ENCODE measurements around the gene ARHGEF7.

The ARHGEF7 gene

GRCh38 chr13:111110054-111110453 lies 5.1 kb upstream of the ARHGEF7 start:
- no peak for DNase-seq (ENCODE audit: low spot score)

DNA sequence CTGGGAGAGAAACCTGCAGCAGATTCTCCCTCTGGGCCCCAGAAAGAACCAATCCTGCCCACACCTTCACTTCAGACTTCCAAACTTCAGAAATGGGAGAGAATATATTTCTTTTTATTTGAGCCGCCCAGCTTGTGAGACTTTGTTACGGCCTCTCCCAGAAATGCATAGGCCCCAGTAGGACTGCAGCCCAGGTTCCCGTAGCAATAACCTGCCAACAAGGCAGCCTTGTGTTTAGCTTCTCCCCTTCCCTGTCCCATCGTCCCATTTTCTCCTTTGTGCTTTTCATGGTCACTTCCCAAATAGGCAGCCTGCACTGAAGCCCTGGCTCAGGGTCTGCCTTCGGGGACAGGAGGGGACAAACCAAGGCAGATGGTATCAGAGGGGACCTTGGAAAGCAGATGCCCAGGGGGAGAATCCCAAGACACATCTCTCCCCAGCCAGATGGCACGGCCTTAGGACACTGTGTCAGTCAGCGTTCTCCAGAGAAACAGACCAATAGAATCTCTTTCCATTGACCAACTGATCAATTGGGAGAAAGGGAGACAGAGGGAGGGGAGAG lies 3.7 kb upstream of the ARHGEF7 start:
- DNase-seq (ENCODE audit: low spot score), result no peak

GRCh38 chr13:111112196-111112595 lies 2.9 kb upstream of the ARHGEF7 start:
- no peak for DNase-seq (ENCODE audit: low spot score)

GRCh38 chr13:111114362-111115060 lies 599 bp upstream of the ARHGEF7 start:
- DNase-seq (ENCODE audit: low spot score), result peak; percentile 21

DNA sequence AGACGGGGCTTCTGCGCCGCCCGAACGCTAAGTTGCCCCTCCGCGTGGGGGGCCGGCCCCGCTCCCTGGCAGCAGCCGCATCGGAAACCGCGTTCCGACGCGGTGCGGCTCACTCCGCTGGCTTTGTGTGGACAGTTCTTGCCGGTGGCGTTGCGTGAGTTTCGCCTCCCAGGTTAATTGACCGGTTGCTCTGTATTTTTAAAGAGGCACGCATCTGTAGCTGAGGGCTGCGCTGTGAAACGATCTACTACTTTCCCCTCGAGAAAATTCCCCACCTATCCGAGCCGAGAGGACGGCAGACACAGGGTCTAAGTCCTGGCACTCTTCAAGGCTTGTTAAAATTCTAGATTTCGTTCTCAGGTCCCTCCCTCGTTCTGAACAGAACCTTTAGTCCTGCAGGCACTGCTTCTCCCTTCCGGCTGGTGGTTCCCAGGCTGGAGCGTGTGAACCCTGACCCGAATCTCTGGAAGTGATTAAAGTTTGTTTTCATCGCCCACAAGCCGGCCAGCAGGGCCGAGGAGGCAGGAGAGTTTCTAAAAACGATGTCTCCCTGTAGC lies 933 bp downstream of the ARHGEF7 start:
- no peak for DNase-seq (ENCODE audit: low spot score)

- no peak for DNase-seq (ENCODE audit: low spot score)
These were observed 1.7 kb downstream of the ARHGEF7 start for GRCh38 chr13:111116856-111117255.

GRCh38 chr13:111117289-111117688 lies 2.2 kb downstream of the ARHGEF7 start:
- DNase-seq (ENCODE audit: low spot score), result no peak

DNA sequence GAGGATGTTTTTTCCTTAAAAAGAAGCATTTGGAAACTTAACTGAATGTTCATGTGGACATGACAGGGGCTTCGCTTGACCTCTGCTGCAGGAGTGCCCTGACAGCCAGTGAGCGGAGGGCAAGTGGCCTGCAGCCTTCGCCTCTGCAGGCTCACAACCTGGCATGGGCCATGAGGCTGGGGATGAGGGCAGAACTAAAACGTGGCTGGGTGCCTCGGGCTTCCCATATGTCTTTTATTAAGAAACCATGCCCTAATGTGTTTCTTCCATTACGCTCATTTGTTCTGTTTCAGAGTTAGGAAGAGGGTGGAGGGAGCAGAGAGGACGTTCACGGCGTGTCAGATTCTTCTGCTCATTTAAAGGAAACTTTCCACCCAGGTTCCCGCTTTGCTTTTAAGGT lies 2.9 kb downstream of the ARHGEF7 start:
- DNase-seq (ENCODE audit: low spot score), result no peak

GRCh38 chr13:111118898-111119607 lies 3.9 kb downstream of the ARHGEF7 start:
- DNase-seq (ENCODE audit: low spot score), result no peak

DNA sequence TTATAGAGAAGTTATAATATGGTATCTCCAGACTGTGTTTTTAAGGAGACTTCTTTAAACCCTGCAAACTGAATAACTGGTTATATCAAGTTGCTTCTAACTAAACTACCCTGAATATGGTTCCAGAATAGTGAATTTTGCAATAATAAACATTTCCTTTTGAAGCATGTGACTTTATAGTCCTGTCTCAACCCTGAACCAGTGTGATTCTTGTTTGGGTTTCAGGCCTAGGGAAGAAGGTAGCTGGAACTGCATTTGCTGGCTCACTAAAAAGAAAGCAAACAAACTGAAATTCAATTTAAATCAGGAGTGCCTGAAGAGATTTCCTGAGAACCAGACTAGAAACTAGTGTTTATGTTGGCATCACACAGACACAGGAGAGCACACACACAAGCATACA lies 4.9 kb downstream of the ARHGEF7 start:
- no peak for DNase-seq (ENCODE audit: low spot score)

GRCh38 chr13:111120422-111120821 lies 5.3 kb downstream of the ARHGEF7 start:
- DNase-seq (ENCODE audit: low spot score), result no peak

DNA sequence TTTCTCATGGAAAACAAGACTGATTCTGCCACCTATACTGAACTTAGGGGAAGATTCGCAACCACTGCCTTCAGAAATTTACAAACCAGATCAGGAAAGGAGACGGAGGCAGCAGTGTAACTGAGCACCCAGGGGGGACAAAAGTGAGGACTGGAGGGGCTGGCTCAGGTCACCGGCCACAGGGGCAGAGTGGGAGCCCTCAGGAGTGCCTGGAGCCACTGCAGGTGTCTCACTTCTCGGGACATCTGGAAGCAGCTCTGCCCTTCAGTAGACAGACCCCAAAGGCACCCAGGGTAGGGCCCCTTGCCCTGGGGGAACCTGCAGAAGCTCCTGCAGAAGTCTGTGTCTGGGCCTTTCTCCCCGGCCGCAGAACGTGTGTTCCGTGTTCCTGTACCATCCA lies 5.8 kb downstream of the ARHGEF7 start:
- no peak for DNase-seq (ENCODE audit: low spot score)

- DNase-seq (ENCODE audit: low spot score), result no peak
These were observed 6.4 kb downstream of the ARHGEF7 start for GRCh38 chr13:111121506-111121905.

DNA sequence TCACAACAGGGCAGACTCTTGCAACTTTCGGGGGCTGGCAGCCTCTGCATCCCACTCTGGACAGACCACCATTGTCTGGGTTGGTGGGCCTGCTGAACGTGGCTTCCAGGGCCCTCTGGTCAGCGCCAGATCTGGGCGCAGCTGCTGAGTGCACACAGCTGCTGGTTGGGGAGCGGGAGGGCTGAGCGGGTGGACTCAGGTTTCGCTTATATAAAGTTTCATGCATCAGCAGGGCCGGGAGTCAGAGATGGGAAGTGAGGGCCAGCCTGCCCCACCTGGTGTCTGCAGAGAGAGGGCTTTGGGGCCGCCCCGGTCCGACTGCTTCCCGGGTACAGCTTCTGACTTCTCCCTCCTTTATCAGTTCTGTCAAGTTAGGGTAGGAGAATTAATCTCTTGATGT lies 6.9 kb downstream of the ARHGEF7 start:
- DNase-seq (ENCODE audit: low spot score), result no peak

DNA sequence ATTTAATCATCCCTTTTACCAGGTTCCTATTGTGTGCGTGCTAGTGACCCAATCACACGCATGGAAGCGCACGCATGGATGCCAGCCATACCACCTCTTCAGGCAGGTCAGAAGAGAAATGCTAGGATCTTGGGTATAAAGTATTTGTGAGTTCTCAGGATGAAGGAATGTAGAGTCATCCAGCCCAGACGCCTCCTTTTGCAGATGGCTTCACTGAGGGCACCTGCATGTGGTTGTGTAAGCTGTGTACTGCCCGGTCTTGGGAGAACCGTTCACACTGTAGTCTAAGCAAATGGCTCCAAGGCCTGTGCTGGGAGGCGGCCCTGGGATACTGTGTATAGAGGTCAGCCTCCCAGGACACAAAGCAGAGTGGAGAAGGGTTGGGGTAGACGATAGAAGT lies 7.5 kb downstream of the ARHGEF7 start:
- no peak for DNase-seq (ENCODE audit: low spot score)

GRCh38 chr13:111123221-111123620 lies 8.1 kb downstream of the ARHGEF7 start:
- no peak for DNase-seq (ENCODE audit: low spot score)

DNA sequence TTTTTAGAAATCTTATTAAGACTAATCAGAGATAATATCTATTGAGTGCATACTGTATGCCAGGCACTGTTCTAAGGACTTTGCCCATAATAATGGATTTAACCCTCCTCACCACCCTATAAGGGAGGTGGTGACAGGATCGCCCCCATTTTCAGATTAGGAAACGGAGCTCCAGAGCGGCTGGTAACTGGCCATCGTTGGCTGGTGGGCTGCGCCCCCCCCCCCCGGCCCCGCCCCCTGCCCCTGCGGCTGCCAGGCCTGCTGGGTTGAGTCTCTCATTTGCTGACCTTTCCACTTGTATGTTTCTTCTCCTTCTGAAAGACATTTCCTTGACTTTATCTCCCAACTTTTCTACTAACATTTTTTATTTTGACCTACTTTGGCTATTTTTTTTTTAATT lies 8.5 kb downstream of the ARHGEF7 start:
- no peak for DNase-seq (ENCODE audit: low spot score)

DNA sequence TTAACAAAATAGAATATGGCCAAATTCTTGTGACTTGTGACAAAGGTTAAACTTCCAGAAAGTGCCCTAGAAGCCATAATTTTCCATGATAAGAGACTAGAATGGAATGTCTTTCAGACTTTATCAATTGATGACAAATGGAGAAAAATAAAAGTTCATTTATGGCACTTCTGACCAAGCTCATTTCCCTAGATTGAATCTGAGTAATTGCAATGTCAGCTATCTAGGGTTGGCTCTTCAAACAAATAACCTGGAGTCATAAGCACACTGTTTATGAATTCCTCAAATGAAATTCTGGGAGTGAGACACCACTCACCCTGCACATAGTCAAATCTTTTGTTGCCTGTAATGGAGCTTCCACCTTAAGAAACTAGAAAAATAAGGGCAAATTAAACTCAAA lies 11.4 kb downstream of the ARHGEF7 start:
- DNase-seq (ENCODE audit: low spot score), result no peak

DNA sequence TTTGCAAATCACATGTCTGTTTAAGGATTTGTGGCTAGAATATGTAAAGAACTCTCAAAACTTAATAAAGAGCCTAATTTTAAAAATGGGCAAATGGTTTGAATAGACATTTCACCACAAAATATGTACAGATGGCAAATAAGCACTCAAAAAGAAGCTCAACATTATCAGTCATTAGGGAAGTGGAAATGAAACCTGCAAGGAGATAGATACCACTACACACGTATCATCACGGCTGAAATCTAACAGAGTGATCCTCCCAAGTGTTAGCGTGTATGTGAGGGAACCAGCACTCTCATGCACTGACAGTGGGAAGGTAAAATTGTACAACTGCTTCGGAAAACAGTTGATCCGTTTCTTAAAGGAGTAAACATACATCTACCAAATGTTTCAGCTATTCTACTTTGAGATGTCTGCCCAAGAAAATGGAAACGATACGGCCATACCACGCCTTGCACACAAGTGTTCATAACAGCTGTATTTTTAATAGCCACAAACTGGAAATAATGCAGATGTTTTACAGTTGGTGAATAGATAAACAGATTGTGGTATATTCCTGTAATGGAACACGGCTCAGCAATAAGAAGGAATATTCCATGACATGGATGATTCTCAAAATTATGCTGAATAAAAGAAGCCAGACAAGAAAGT lies 14.5 kb downstream of the ARHGEF7 start:
- no peak for DNase-seq (ENCODE audit: low spot score)

- no peak for DNase-seq (ENCODE audit: low spot score)
These were observed 15.0 kb downstream of the ARHGEF7 start for GRCh38 chr13:111130116-111130508.

DNA sequence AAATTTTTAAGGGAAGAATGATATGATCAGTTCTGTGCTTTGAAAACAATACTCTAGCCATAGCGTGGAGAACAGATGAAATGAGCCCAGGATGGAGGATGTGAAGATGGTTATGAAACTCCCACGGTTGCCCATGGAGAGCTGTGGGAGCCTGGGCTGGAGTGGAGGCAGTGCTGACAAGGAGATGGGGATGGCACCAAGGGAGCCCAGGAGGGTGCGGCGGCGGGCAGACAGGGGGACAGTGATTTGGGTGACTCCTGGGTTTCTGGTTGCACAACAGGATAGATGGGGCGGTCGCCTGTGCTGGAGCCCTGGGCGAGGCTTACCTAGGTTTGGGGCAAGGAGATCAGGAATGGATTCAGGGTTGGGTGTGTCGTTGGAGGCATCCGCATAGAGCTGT lies 15.9 kb downstream of the ARHGEF7 start:
- no peak for DNase-seq (ENCODE audit: low spot score)

DNA sequence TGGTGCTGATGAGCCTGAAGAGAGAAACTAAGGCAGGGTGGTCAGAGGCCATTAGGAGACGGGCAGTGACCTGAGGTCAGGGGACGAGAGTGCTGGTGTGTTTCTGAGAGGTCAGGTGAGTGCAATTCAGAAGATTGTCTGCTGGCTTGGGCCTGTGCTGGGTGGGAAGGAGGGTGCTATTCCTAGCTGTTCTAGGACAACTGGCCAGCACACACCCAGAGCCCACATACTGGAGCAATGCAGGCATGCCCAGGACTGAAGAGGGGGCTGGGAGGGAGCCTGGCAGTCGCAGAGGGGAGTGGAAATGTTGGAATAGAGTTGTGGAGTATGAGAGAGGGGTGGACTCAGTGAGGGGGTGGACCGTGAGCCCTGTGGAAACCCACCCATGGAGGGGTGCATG lies 16.5 kb downstream of the ARHGEF7 start:
- no peak for DNase-seq (ENCODE audit: low spot score)

- DNase-seq (ENCODE audit: low spot score), result no peak
These were observed 17.8 kb downstream of the ARHGEF7 start for GRCh38 chr13:111132948-111133347.

Data from kidney capillary endothelial cell (primary cell).